Measurements from ENCODE around the gene PDE6A. TPM values are rescaled to one million over a fixed set of nuclear protein-coding genes. Genes with fewer than 3 reads are reported as not detected.

The PDE6A gene
- total and polyA plus RNA-seq, 2 of the 8 experiments (the other 6 are each of a cell fraction or from before 2014, with no cell fraction given), result not detected

GRCh38 chr5:149845601-149846000 lies 99.0 kb downstream of the PDE6A start (continued):
- TF ChIP-seq RFX5 (IDR thresholded peaks at IDR 0.05; ENCODE audit: borderline replicate concordance, low read depth, low read length), result no peak
- TF ChIP-seq SUZ12 (IDR thresholded peaks at IDR 0.05; ENCODE audit: low read length), result no peak
- TF ChIP-seq MAFK (IDR thresholded peaks at IDR 0.05; ENCODE audit: low read depth, low read length), result no peak
- no peak for TF ChIP-seq SP2 (IDR thresholded peaks at IDR 0.05; ENCODE audit: low read length)
- no peak for TF ChIP-seq RNF2 (IDR thresholded peaks at IDR 0.05; ENCODE audit: borderline replicate concordance, low read depth, low read length, missing control alignments, poor library complexity, severe bottlenecking)
- TF ChIP-seq SIRT6 (IDR thresholded peaks at IDR 0.05; ENCODE audit: low read length), result no peak
- TF ChIP-seq USF2 (IDR thresholded peaks at IDR 0.05; ENCODE audit: low read length), result no peak
- no peak for TF ChIP-seq TCF12 (IDR thresholded peaks at IDR 0.05; ENCODE audit: low read depth, low read length)
- no peak for TF ChIP-seq SRF (IDR thresholded peaks at IDR 0.05; ENCODE audit: low read depth, low read length)
